Activated naive CD4-positive, alpha-beta T cell (primary cell): Measurements from ENCODE around the gene ZBTB42.

Source experiments
- DNase-seq, 4 experiments: peaks; one replicate each; lab custom pipeline; 2025; lab: John Stamatoyannopoulos, UW

Gene ZBTB42

DNA sequence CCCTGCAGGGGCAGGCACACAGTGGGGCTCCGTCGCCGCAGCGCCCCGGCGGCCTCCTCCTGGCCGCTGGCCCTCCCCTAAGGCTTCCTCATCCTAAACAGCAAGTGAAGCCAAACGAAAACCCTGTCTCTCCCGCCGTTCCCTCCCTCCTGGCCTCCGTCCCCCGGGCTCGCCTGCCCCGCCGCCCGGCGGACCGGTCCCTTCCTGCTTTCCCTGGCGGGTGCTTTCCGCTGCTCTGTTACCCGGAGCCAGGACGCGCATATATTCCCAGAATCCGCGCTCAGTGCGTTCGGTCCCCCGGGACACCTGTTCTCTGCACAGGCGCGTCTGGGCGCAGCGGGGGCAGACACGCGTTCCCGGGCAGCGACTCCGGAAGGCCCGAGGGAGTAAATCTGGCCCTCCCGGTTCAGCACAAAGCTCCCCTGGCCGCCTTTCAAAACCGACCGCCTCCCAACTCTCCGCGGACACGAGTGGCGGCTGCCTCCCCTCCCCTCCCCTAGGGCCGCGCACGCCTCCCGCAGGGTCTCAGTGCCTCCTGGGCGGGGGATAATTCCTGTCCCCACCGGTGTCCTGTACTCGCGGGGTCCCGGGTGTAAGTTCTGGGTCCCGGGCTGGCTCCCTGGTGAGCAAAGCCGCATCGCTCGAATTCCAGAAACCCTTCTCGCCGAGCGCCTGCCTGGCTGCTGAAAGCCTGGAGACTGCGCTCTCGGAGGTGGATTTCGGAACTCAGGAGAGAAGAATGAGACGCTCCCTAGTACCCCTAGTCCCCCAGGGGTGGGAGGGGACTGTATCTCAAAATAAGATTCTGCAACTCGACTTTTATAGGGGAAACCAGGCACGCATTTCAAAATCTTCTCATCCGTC is 42.8 kb downstream of the ZBTB42 start:
- no peak for DNase-seq

DNA sequence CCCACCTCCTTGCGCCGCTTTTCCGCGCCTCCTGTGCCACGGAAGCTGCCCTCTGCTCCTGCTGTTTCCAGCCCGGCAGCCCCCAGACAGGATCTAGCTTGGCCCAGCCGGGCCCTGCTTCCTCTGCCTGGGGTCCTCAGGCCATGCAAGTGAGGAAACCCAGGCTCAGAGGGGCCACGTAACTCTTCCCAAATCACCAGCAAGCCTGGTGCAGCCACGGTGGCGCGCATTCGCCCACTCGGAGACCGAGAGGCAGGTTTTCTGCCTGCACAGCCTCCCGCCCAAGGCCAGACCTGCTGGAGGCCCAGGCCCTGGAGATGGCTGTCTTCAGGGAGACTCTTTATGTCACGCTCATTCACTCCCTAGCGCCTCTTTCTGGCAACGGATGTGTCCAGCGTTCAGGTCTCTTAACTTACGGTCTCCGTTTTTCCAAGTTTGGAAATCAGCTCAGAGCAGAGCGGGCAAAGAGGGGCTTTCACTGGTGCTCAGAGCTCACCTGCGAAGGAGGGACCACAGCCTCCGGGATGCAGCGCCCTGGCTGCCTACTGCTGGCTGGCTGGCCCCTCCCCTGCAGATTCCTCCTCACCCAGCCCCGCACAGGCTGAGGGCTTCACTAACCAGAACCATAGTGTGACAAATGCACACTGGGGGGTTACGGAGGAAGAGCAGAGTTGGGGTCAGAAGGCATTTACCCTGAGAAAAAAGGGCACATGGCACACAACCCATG is 43.6 kb downstream of the ZBTB42 start:
- no peak for DNase-seq

DNA sequence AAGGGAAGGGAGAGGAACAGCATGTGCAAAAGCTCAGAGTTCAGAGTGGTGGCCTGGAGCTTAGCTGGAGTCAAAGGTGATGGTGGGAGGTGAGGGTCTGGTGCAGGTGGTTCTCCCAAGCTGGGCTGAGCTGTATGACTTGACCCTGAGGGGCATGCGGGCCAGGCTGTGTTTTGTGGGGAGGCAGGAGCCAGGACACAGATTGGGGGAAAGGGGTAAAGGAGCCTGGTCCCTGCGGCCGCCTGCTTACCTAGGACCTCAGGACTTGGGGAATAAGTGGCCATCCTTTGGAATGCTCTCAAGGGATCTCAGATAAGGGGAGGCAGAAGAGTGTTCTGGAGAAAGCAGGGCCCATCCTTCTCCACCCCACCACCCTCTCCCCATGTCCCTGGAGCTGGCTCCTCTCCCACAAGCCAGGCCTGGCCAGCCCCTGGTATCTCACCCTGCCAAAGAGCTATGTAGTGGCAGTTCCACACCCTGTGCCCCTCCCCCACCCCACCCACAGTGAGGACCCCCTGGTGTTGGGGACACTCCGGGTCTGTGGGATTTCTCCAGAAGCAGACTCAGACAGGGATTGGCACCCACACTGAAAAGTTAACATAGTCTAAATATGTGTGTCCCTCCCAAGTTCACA is 44.2 kb downstream of the ZBTB42 start:
- DNase-seq: no peak

DNA sequence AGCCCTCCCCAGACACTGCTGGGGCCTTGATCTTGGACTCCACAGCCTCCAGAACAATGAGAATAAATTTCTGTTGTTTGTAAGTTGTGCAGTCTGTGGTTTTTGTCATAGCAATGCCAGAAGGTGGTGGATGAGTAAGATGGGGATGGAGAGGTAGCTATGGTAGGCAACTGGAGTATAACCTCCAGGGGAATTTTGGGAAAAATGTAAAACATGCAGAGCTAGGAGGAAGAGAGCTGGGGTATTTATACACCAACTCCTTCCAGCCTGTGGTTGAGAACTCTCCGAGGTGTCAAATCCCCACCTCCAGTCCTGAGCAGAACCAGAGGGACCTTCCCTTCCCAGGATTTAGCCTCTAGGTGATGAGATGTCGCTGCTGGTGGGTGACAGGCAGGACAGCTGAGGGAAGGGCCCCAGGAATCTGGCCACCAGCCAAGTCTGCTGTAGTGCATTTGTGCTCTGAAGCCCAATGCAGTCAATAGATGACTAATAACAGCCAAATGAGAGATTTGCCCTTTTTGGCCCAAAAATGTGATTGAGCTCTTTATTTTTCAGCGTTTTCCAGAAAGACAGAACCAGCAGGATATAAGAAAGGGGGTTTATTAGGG is 45.0 kb downstream of the ZBTB42 start:
- no peak for DNase-seq

DNA sequence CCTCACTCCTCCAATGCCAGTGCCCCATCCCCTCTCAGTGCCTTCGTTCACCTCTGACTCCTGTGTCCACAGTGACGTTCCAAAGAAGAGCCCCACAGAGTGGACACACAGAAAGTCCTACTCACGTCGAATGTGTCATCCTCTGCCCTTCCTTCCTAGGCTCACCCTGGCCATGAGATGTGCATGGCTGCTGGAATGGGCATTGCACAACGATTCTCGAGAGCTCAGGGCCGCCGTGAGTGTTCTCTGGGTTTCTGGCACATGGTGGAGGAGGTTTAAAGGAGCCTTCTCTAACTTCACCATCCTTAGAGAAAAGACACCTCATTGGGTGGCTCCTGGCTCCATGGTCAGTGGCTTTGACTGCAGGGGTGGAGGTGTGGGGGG is 51.4 kb downstream of the ZBTB42 start:
- no peak for DNase-seq
